Adipocyte (in vitro differentiated cells): ENCODE data around the gene FNDC1.
A peak's percentile ranks its signal among the peaks of the same experiment; 100 is the strongest.

Experiments used
- DNase-seq: peaks from one replicate; pipeline ENCODE4 v3.0.0-alpha.2; 2015; ENCODE audit warnings: low read depth
- H3K27me3 ChIP-seq: replicated peaks from 2 replicates; pipeline ENCODE4 v1.7.0; 2013; ENCODE audit warnings: mild to moderate bottlenecking, low read length, moderate library complexity; ENCODE audit not compliant: control insufficient read depth, insufficient read depth
- H3K36me3 ChIP-seq: 2 replicates; pipeline ENCODE4 v1.7.0; 2013; ENCODE audit warnings: low read length, mild to moderate bottlenecking, moderate library complexity; ENCODE audit not compliant: control insufficient read depth, insufficient read depth, severe bottlenecking
- H3K4me1 ChIP-seq: 2 replicates; pipeline ENCODE4 v1.7.0; 2013; ENCODE audit warnings: mild to moderate bottlenecking, low read length, moderate library complexity; ENCODE audit not compliant: control insufficient read depth, insufficient read depth
- H3K4me3 ChIP-seq: 2 replicates; pipeline ENCODE4 v1.7.0; 2013; ENCODE audit warnings: mild to moderate bottlenecking, low read length, moderate library complexity
- H3K9ac ChIP-seq: 2 replicates; pipeline ENCODE4 v1.7.0; 2013; ENCODE audit warnings: mild to moderate bottlenecking, low read length, moderate library complexity
- H3K9me3 ChIP-seq: 2 replicates; pipeline ENCODE4 v1.7.0; 2013; ENCODE audit warnings: mild to moderate bottlenecking, low read length, moderate library complexity; ENCODE audit not compliant: control insufficient read depth

Gene FNDC1

GRCh38 chr6:159301277-159301676 lies 132.1 kb downstream of the FNDC1 start:
- Histone ChIP-seq H3K36me3 (no peaks in the 10 kb centered on the region), H3K4me1 (peaks cover 10% of the 10 kb centered on the region), H3K27me3 (no peaks in the 10 kb centered on the region), H3K4me3 (no peak overlapping the region), H3K9me3 (no peaks in the 10 kb centered on the region), H3K9ac (no peak overlapping the region)
- DNase-seq, result no peak

- no peak overlapping the region for H3K4me3 ChIP-seq
- H3K4me1 ChIP-seq, result peaks cover 17% of the 10 kb centered on the region
- no peaks in the 10 kb centered on the region for H3K36me3 ChIP-seq
- no peak overlapping the region for H3K9ac ChIP-seq
- no peaks in the 10 kb centered on the region for H3K27me3 ChIP-seq
- H3K9me3 ChIP-seq, result no peaks in the 10 kb centered on the region
- DNase-seq, result no peak
These were observed 132.8 kb downstream of the FNDC1 start for GRCh38 chr6:159301810-159302593.

GRCh38 chr6:159302594-159302992 lies 133.4 kb downstream of the FNDC1 start:
- Histone ChIP-seq H3K9me3 (no peaks in the 10 kb centered on the region), H3K36me3 (no peaks in the 10 kb centered on the region)
- DNase-seq, result no peak

DNA sequence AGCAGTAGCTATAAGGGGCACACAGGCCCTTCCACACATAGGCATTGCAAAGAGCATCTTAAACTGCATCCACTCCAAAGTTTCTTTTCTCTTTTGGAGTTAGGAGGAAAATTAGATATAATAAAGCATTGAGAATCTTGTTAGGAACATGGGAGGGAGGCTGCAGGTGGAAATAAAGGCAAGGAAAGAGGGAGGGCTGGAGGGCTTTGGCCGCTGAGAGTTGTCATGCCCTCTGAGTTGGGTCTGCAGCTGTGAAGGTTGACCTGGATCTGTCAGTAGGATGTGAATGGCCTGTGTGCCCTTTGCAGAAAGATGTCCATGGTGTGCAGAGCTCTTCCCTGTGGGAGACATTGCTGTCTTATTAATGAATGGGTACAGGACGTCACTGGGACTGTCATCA lies 134.0 kb downstream of the FNDC1 start:
- Histone ChIP-seq H3K9ac (no peak overlapping the region), H3K9me3 (no peaks in the 10 kb centered on the region)

More at GRCh38 chr6:159302594-159302992, 133.4 kb downstream of the FNDC1 start:
- H3K9ac ChIP-seq, result no peak overlapping the region
- H3K4me3 ChIP-seq, result no peak overlapping the region
- no peaks in the 10 kb centered on the region for H3K27me3 ChIP-seq
- peaks cover 21% of the 10 kb centered on the region for H3K4me1 ChIP-seq

GRCh38 chr6:159303784-159304183 lies 134.6 kb downstream of the FNDC1 start:
- H3K27me3 ChIP-seq, result no peaks in the 10 kb centered on the region
- no peak for DNase-seq
- peaks cover 28% of the 10 kb centered on the region for H3K4me1 ChIP-seq
- no peaks in the 10 kb centered on the region for H3K36me3 ChIP-seq
- no peaks in the 10 kb centered on the region for H3K9me3 ChIP-seq
- H3K9ac ChIP-seq, result no peak overlapping the region
- H3K4me3 ChIP-seq, result no peak overlapping the region

More for the DNA sequence above, 134.0 kb downstream of the FNDC1 start:
- no peak for DNase-seq
- no peaks in the 10 kb centered on the region for H3K27me3 ChIP-seq
- H3K4me1 ChIP-seq, result peaks cover 26% of the 10 kb centered on the region
- no peak overlapping the region for H3K4me3 ChIP-seq
- no peaks in the 10 kb centered on the region for H3K36me3 ChIP-seq

DNA sequence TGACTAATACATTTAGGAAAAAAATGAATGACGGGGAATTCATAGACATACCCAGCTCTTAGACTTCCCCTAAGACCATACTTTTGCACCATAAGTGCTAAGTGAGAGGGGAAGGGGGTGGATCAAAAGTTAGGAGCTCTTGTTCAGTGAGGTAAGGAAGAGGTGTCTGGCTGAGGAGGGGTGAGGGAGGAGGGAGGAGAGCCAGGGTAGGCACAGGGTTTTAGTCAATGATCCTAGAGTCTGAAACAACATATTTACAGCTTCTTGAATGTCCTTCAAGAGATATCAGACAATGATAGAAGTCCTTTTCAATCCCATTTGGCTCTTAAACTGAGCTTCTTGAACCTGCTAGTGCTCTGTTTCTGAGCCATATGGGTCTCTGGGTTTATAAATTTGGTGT lies 135.4 kb downstream of the FNDC1 start:
- H3K9me3 ChIP-seq, result no peaks in the 10 kb centered on the region
- no peak overlapping the region for H3K9ac ChIP-seq
- no peak overlapping the region for H3K4me3 ChIP-seq
- no peaks in the 10 kb centered on the region for H3K27me3 ChIP-seq
- H3K36me3 ChIP-seq, result no peaks in the 10 kb centered on the region
- peaks cover 28% of the 10 kb centered on the region for H3K4me1 ChIP-seq
- no peak for DNase-seq

GRCh38 chr6:159305159-159305558 lies 136.0 kb downstream of the FNDC1 start:
- H3K9me3 ChIP-seq, result no peaks in the 10 kb centered on the region
- H3K36me3 ChIP-seq, result no peaks in the 10 kb centered on the region
- DNase-seq, result no peak
- H3K4me3 ChIP-seq, result no peak overlapping the region
- H3K27me3 ChIP-seq, result no peaks in the 10 kb centered on the region
- H3K4me1 ChIP-seq, result peaks cover 28% of the 10 kb centered on the region
- no peak overlapping the region for H3K9ac ChIP-seq

- no peak overlapping the region for H3K4me3 ChIP-seq
- H3K4me1 ChIP-seq, result peaks cover 31% of the 10 kb centered on the region
- H3K9ac ChIP-seq, result no peak overlapping the region
- H3K36me3 ChIP-seq, result no peaks in the 10 kb centered on the region
- no peaks in the 10 kb centered on the region for H3K9me3 ChIP-seq
- no peak for DNase-seq
- no peaks in the 10 kb centered on the region for H3K27me3 ChIP-seq
These were observed 136.8 kb downstream of the FNDC1 start for GRCh38 chr6:159305804-159306537.

- H3K4me3 ChIP-seq, result no peak overlapping the region
- DNase-seq, result peak; percentile 70
- H3K36me3 ChIP-seq, result no peaks in the 10 kb centered on the region
- H3K9ac ChIP-seq, result no peak overlapping the region
- no peaks in the 10 kb centered on the region for H3K9me3 ChIP-seq
- H3K4me1 ChIP-seq, result peaks cover 44% of the 10 kb centered on the region
- H3K27me3 ChIP-seq, result no peaks in the 10 kb centered on the region
These were observed 138.1 kb downstream of the FNDC1 start for GRCh38 chr6:159307246-159307790.

DNA sequence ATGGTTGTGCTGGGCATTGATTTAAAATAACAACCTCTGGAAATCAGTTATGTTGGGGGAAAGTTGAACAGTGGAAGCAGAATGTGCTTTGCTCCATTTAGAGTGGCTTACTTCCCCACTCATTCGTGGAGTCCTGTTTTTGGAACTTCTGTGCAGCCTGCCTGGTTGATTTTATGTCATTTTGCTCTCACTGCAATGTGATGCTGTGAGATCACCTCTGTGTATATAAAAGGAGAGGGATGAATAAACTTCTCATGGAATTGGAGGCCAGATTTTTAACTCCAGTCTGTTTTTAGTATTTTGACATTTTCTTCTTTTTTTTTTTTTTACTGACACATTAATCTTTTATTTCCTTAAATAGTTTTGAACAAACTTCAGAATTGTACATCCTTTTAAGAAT lies 139.0 kb downstream of the FNDC1 start:
- peaks cover 50% of the 10 kb centered on the region for H3K4me1 ChIP-seq
- peak; percentile 6 for DNase-seq
- H3K4me3 ChIP-seq, result no peak overlapping the region

GRCh38 chr6:159309723-159310122 lies 140.5 kb downstream of the FNDC1 start:
- Histone ChIP-seq H3K27me3 (no peaks in the 10 kb centered on the region), H3K4me1 (peaks cover 50% of the 10 kb centered on the region), H3K4me3 (no peak overlapping the region), H3K9ac (no peak overlapping the region), H3K36me3 (no peaks in the 10 kb centered on the region), H3K9me3 (no peaks in the 10 kb centered on the region)
- DNase-seq, result no peak

More for the DNA sequence above, 139.0 kb downstream of the FNDC1 start:
- no peaks in the 10 kb centered on the region for H3K27me3 ChIP-seq
- H3K9me3 ChIP-seq, result no peaks in the 10 kb centered on the region
- H3K9ac ChIP-seq, result no peak overlapping the region
- H3K36me3 ChIP-seq, result no peaks in the 10 kb centered on the region
